Mesendoderm (in vitro differentiated cells): ENCODE measurements around the gene CLINT1.

Source experiments
- DNase-seq: peaks from one replicate; pipeline ENCODE4 v3.0.0; 2013
- H2AK5ac ChIP-seq: 2 replicates; pipeline ENCODE4 v1.6.1; 2013; ENCODE audit warnings: low read length, inconsistent platforms
- H2BK120ac ChIP-seq: 2 replicates; pipeline ENCODE4 v1.6.1; 2013; ENCODE audit warnings: low read depth, mild to moderate bottlenecking, low read length, moderate library complexity, mixed read lengths
- H2BK15ac ChIP-seq: replicated peaks from 2 replicates; pipeline ENCODE4 v1.6.1; 2013; ENCODE audit warnings: low read depth, mild to moderate bottlenecking, moderate library complexity
- H2BK5ac ChIP-seq: 2 replicates; pipeline ENCODE4 v1.6.1; 2013; ENCODE audit warnings: low read length, inconsistent platforms
- H3K18ac ChIP-seq: 2 replicates; pipeline ENCODE4 v1.6.1; 2013; ENCODE audit warnings: mild to moderate bottlenecking, low read length, mixed read lengths
- H3K23ac ChIP-seq: one replicate; pipeline ENCODE4 v1.6.1; 2013; ENCODE audit warnings: low read length
- H3K27ac ChIP-seq: 2 replicates; pipeline ENCODE4 v1.5.1; 2013; ENCODE audit warnings: low read depth, mild to moderate bottlenecking, inconsistent platforms, low read length, moderate library complexity
- H3K27me3 ChIP-seq: 2 replicates; pipeline ENCODE4 v1.6.1; 2013; ENCODE audit warnings: low read length, control low read depth, mild to moderate bottlenecking, inconsistent platforms; ENCODE audit not compliant: insufficient read depth, poor library complexity
- H3K36me3 ChIP-seq: 2 replicates; pipeline ENCODE4 v1.6.1; 2013; ENCODE audit warnings: low read length, inconsistent platforms; ENCODE audit not compliant: control insufficient read depth, insufficient read depth
- H3K4ac ChIP-seq: one replicate; pipeline ENCODE4 v1.6.1; 2013; ENCODE audit warnings: low read depth, mild to moderate bottlenecking, low read length, moderate library complexity
- H3K4me1 ChIP-seq: 2 replicates; pipeline ENCODE4 v1.6.1; 2013; ENCODE audit warnings: low read depth, low read length, inconsistent platforms; ENCODE audit not compliant: control insufficient read depth
- H3K4me2 ChIP-seq: 2 replicates; pipeline ENCODE4 v1.6.1; 2013; ENCODE audit warnings: low read length
- H3K4me3 ChIP-seq: 2 replicates; pipeline ENCODE4 v1.5.1; 2013; ENCODE audit warnings: mild to moderate bottlenecking, low read length
- H3K56ac ChIP-seq: one replicate; pipeline ENCODE4 v1.6.1; 2013; ENCODE audit warnings: low read length
- H3K79me1 ChIP-seq: 2 replicates; pipeline ENCODE4 v1.6.1; 2013; ENCODE audit warnings: low read length, inconsistent platforms
- H3K79me2 ChIP-seq: 2 replicates; pipeline ENCODE4 v1.6.1; 2013; ENCODE audit warnings: mild to moderate bottlenecking, low read length; ENCODE audit not compliant: control insufficient read depth, insufficient read depth
- H3K9ac ChIP-seq: 2 replicates; pipeline ENCODE4 v1.6.1; 2013; ENCODE audit warnings: low read length, inconsistent platforms
- H4K5ac ChIP-seq: one replicate; pipeline ENCODE4 v1.6.1; 2013; ENCODE audit warnings: low read length
- H4K8ac ChIP-seq: one replicate; pipeline ENCODE4 v1.6.1; 2013; ENCODE audit warnings: low read depth, mild to moderate bottlenecking, control low read depth, low read length, moderate library complexity
- WGBS: extraction: QIAGEN DNeasy Blood & Tissue Kit; methylation state at CpG from one replicate; pipeline ENCODE4 v1.1.7; 2013; ENCODE audit warnings: low lambda C conversion rate, missing lambda C conversion rate; ENCODE audit not compliant: insufficient coverage; ENCODE audit errors: extremely low coverage; 5-methylcytosine and 5-hydroxymethylcytosine counted together

CLINT1 gene

GRCh38 chr5:157802736-157803135 lies 56.2 kb downstream of the CLINT1 start:
- H3K27ac ChIP-seq: no peak overlapping the region
- H3K79me1 ChIP-seq: no peaks in the 10 kb centered on the region
- no peak overlapping the region for H4K5ac ChIP-seq
- H3K9ac ChIP-seq: no peak overlapping the region
- no CpG with 5 or more reads among the region's 6 CpGs for WGBS
- no peak overlapping the region for H3K56ac ChIP-seq
- H3K4ac ChIP-seq: no peak overlapping the region
- no peaks in the 10 kb centered on the region for H3K27me3 ChIP-seq
- H3K79me2 ChIP-seq: no peaks in the 10 kb centered on the region
- peaks cover 2% of the 10 kb centered on the region for H3K36me3 ChIP-seq
- DNase-seq: no peak
- no peaks in the 10 kb centered on the region for H3K4me1 ChIP-seq
- no peak overlapping the region for H3K4me2 ChIP-seq
- no peak overlapping the region for H2AK5ac ChIP-seq
- H3K4me3 ChIP-seq: no peak overlapping the region
- H3K23ac ChIP-seq: no peak overlapping the region
- H2BK120ac ChIP-seq: no peak overlapping the region
- H2BK5ac ChIP-seq: no peak overlapping the region
- H2BK15ac ChIP-seq: no peak overlapping the region
- no peak overlapping the region for H4K8ac ChIP-seq
- H3K18ac ChIP-seq: no peak overlapping the region

- no peak overlapping the region for H3K4ac ChIP-seq
- whole genome bisulfite sequencing: no CpG with 5 or more reads among the region's 1 CpG
- no peak overlapping the region for H3K18ac ChIP-seq
- H3K79me1 ChIP-seq: no peaks in the 10 kb centered on the region
- H3K79me2 ChIP-seq: no peaks in the 10 kb centered on the region
- H3K4me3 ChIP-seq: no peak overlapping the region
- H4K5ac ChIP-seq: no peak overlapping the region
- no peaks in the 10 kb centered on the region for H3K27me3 ChIP-seq
- no peak overlapping the region for H4K8ac ChIP-seq
- H3K9ac ChIP-seq: no peak overlapping the region
- H2BK15ac ChIP-seq: no peak overlapping the region
- H2AK5ac ChIP-seq: no peak overlapping the region
- H3K4me2 ChIP-seq: no peak overlapping the region
- no peak overlapping the region for H2BK120ac ChIP-seq
- no peak for DNase-seq
- H3K56ac ChIP-seq: no peak overlapping the region
- no peaks in the 10 kb centered on the region for H3K4me1 ChIP-seq
- H3K23ac ChIP-seq: no peak overlapping the region
- no peak overlapping the region for H3K27ac ChIP-seq
- H3K36me3 ChIP-seq: no peaks in the 10 kb centered on the region
- no peak overlapping the region for H2BK5ac ChIP-seq
Observed at GRCh38 chr5:157800137-157800536, 58.8 kb downstream of the CLINT1 start.

GRCh38 chr5:157799578-157799977 lies 59.4 kb downstream of the CLINT1 start:
- Histone ChIP-seq H3K79me1 (no peaks in the 10 kb centered on the region), H3K4me3 (no peak overlapping the region), H2BK5ac (no peak overlapping the region), H3K36me3 (no peaks in the 10 kb centered on the region), H4K8ac (no peak overlapping the region), H3K4me2 (no peak overlapping the region), H3K18ac (no peak overlapping the region), H3K23ac (no peak overlapping the region), H3K9ac (no peak overlapping the region), H2AK5ac (no peak overlapping the region), H4K5ac (no peak overlapping the region), H3K4me1 (no peaks in the 10 kb centered on the region), H3K27me3 (no peaks in the 10 kb centered on the region), H3K4ac (no peak overlapping the region), H3K27ac (no peak overlapping the region), H3K56ac (no peak overlapping the region), H2BK15ac (no peak overlapping the region), H3K79me2 (no peaks in the 10 kb centered on the region), H2BK120ac (no peak overlapping the region)
- WGBS: no CpG with 5 or more reads among the region's 1 CpG
- DNase-seq: no peak

DNA sequence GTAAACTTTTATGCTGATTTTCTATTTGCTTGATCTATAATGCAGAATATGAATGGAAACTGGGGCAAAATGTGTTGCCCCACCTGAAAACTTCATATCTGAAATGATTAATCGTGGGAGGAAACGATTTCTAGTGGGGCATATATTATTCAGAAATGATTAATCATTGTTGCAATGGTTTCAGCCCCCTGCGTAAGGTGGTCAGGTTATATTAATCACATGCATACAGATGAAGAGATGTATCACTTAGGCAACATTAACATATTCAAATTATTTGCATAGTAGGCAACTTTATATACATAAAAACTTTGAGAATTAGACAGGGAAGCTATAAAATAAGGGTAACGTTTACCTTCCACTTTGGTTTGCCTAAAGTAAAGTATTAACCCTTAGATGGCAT lies 65.6 kb downstream of the CLINT1 start:
- Histone ChIP-seq H4K8ac (no peak overlapping the region), H3K79me1 (no peaks in the 10 kb centered on the region), H3K79me2 (no peaks in the 10 kb centered on the region), H3K9ac (no peak overlapping the region), H4K5ac (no peak overlapping the region), H3K4me3 (no peak overlapping the region), H3K18ac (no peak overlapping the region), H3K56ac (no peak overlapping the region), H3K4me2 (no peak overlapping the region), H2AK5ac (no peak overlapping the region), H2BK120ac (no peak overlapping the region), H2BK5ac (no peak overlapping the region), H2BK15ac (no peak overlapping the region), H3K27ac (no peak overlapping the region), H3K4ac (no peak overlapping the region), H3K27me3 (no peaks in the 10 kb centered on the region), H3K36me3 (peaks cover 1% of the 10 kb centered on the region), H3K4me1 (no peaks in the 10 kb centered on the region), H3K23ac (no peak overlapping the region)
- no peak for DNase-seq
- WGBS: no CpG with 5 or more reads among the region's 4 CpGs

- Histone ChIP-seq H3K18ac (no peak overlapping the region), H3K56ac (no peak overlapping the region), H2BK120ac (no peak overlapping the region), H3K23ac (no peak overlapping the region), H3K4me2 (no peak overlapping the region), H3K27me3 (no peaks in the 10 kb centered on the region), H3K79me2 (no peaks in the 10 kb centered on the region), H2AK5ac (no peak overlapping the region), H2BK5ac (no peak overlapping the region), H3K9ac (no peak overlapping the region), H3K27ac (no peak overlapping the region), H3K4me3 (no peak overlapping the region), H4K5ac (no peak overlapping the region), H3K4me1 (no peaks in the 10 kb centered on the region), H3K4ac (no peak overlapping the region), H4K8ac (no peak overlapping the region), H3K79me1 (no peaks in the 10 kb centered on the region), H2BK15ac (no peak overlapping the region), H3K36me3 (peaks cover 5% of the 10 kb centered on the region)
- no CpG with 5 or more reads among the region's 3 CpGs for WGBS
- DNase-seq: no peak
Observed at GRCh38 chr5:157785801-157786200, 73.1 kb downstream of the CLINT1 start.

DNA sequence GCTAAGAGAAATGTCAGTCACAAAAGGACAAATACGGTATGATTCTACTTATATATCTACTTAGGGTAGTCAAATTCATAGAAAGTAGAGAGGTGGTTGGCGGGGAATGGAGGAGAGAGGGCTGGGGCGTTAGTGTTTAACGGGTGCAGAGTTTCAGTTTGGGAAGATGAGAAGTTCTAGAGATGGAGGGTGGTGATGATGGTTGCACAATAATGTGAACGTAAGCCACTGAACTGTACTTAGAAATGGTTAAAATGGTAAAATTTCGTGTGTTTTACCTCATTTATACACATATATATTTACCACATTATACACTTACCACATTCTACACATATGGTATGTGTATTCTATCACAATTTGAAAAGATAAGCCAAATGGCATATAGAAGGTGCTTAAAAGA lies 79.7 kb downstream of the CLINT1 start:
- H3K4me3 ChIP-seq: no peak overlapping the region
- H3K27me3 ChIP-seq: no peaks in the 10 kb centered on the region
- no peak overlapping the region for H2AK5ac ChIP-seq
- H3K79me2 ChIP-seq: no peaks in the 10 kb centered on the region
- H2BK15ac ChIP-seq: no peak overlapping the region
- H3K56ac ChIP-seq: no peak overlapping the region
- no peak overlapping the region for H3K4me2 ChIP-seq
- no peak overlapping the region for H3K9ac ChIP-seq
- H3K79me1 ChIP-seq: no peaks in the 10 kb centered on the region
- H3K36me3 ChIP-seq: no peaks in the 10 kb centered on the region
- H3K4ac ChIP-seq: no peak overlapping the region
- no peak overlapping the region for H3K27ac ChIP-seq
- H4K8ac ChIP-seq: no peak overlapping the region
- DNase-seq: no peak
- H3K23ac ChIP-seq: no peak overlapping the region
- H3K18ac ChIP-seq: no peak overlapping the region
- H2BK120ac ChIP-seq: no peak overlapping the region
- no peak overlapping the region for H4K5ac ChIP-seq
- WGBS: 100% methylated on average over 3 of the region's 6 CpGs
- no peaks in the 10 kb centered on the region for H3K4me1 ChIP-seq
- H2BK5ac ChIP-seq: no peak overlapping the region
